GM18508 (cell line): ENCODE measurements around the gene SCAMP3.

Source experiments
- ATAC-seq: cut with Tn5 transposase; IDR thresholded peaks from one replicate; pipeline ENCODE4 v1.9.1; 2021; ENCODE audit warnings: moderate number of reproducible peaks; ENCODE audit not compliant: insufficient read depth, unreplicated experiment

Gene SCAMP3

DNA sequence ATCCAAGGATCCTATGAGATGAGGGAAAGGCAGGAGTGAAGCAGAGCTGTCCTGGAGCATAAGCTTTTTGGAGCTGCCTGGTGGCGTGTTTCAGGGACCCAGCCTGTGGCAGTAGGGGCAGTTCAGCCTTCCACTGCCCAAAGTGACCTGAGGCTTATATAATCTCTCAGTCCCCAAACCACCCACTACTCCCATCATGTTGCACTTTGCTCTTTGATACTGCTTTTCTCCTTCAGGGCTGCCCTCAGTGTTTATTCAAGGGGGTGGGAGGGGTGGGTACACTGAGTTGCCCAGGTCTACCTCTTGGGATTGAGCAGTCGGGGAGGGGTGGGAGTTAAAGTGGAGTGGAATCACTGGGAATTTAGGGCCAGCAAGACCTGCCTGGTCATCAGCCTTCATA is 24.4 kb upstream of the SCAMP3 start:
- no peak for ATAC-seq

DNA sequence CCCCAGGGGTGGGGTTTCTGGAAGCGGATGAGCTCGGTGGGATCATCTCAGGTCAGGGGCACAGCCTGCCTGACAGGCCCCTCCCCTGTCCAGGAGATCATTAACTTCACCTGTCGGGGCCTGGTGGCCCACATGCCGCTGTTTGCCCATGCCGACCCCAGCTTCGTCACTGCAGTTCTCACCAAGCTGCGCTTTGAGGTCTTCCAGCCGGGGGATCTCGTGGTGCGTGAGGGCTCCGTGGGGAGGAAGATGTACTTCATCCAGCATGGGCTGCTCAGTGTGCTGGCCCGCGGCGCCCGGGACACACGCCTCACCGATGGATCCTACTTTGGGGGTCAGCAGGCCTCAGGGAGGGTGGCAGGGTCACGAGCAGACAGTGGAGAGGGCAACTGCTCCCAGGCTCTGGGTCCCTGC is 23.5 kb upstream of the SCAMP3 start:
- ATAC-seq: no peak

DNA sequence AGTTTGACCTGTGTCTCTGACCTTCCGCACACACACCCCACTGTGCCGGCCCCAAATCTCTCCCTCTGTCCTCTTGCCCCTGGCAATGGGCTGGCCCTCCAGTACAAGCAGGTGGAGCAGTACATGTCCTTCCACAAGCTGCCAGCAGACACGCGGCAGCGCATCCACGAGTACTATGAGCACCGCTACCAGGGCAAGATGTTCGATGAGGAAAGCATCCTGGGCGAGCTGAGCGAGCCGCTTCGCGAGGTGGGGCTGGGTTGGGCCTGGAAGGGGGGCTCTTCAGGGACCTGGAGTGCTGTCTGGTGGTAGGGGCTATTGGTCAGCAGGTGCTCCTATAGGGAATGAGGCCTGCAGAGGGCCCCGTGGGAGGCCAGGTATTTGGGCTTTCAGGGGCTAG is 22.9 kb upstream of the SCAMP3 start:
- ATAC-seq: no peak

DNA sequence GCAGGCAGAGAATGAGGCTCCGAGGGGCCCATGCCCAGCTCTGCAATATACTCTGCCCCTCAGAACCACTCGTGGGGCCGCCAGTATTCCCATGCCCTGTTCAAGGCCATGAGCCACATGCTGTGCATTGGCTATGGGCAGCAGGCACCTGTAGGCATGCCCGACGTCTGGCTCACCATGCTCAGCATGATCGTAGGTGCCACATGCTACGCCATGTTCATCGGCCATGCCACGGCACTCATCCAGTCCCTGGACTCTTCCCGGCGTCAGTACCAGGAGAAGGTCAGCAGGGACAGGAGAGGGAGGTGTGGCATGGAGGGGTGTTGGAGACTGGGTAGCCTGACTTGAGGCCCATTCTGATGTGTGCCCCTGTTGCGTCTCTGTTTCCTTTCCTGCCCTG is 22.3 kb upstream of the SCAMP3 start:
- no peak for ATAC-seq

DNA sequence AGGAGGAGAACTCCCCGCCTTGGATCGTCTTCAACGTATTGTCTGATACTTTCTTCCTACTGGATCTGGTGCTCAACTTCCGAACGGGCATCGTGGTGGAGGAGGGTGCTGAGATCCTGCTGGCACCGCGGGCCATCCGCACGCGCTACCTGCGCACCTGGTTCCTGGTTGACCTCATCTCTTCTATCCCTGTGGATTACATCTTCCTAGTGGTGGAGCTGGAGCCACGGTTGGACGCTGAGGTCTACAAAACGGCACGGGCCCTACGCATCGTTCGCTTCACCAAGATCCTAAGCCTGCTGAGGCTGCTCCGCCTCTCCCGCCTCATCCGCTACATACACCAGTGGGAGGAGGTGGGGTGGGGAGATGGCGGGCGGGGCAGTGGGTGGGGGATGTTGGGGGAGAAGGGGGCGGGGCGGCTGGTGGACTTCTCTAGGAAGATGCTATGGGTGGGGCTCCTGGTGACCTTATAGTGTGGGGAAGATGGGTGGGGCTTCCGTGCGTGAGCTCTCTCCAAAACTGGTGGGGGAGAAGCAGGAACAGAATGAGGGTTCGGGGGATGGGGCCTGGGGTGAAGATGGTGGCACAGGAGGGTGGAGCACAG is 20.4 kb upstream of the SCAMP3 start:
- no peak for ATAC-seq

DNA sequence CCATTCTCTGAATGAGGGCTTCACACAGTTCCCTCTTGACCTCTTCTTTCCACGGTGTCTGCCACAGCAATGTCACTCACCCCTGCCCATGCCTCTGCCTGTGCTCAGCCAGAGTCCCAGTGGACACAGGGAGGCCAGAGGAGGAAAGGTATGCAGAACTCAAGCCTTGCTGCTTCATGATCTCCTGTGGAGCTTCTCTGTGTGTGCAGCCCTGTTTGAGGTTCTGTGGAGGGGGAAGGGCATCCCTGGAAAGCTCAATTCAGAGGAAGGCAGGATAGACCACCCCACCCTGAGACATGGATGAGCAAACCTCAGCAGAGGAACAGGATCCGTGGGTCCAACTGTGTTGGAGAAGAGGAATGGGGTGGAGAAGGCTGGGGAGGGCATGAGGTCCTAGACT is 17.1 kb upstream of the SCAMP3 start:
- ATAC-seq: no peak

GRCh38 chr1:155278689-155279160 is 16.6 kb upstream of the SCAMP3 start:
- ATAC-seq: no peak

GRCh38 chr1:155277902-155278688 is 15.9 kb upstream of the SCAMP3 start:
- no peak for ATAC-seq

GRCh38 chr1:155277070-155277901 is 15.1 kb upstream of the SCAMP3 start, which contains the start of gene HCN3:
TSS of gene HCN3 (plus strand) at chr1:155277463. CDS start at chr1:155277591, 128 bp downstream.
- peak; percentile 52 for ATAC-seq

DNA sequence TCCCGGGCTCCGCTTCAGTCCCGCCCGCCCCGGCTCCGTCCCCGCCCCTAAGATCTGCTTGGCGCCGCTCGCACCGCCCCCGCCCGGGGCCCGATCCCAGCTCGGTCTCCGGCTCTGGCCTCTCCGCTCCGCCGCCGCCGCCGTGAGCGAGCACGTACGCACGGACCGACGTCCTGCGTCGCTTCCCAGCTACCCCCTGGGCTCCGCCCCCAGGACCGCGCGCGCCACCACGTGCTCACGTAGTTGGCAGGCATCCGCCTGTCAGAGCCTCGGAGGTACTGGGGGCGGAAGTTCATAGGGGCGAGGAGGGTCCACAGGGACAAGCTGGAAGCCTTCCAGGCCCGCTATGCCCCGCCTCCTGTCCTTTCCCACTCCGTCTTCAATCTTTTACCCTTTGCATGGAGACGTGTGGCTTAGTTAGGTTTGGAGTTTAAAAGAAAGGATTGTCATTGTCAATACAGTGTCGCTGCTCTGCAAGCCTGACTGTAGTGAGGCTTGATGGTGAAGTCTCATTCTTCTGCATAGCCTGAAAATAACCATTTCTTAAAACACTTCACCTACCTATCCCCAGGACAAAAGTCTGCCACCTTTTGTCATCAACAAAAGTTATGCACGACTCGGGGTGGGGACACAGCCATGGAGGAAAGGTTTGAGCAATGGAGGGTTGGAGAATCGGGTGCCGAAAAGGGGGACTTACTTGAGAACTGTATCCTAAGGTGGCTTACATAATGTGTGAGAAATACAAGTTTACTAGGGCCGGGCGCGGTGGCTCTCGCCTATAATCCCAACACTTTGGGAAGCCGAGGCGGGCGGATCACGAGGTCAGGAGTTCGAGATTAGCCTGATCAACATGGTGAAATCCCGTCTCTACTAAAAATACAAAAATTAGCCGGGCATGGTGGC is 11.4 kb upstream of the SCAMP3 start, which contains the start of gene CLK2:
Gene CLK2, minus strand, starts transcription at position 162 of the 903 bp plus-strand sequence. CDS start 2,527 bp downstream, outside the sequence.
- ATAC-seq: no peak

- no peak for ATAC-seq
Observed at GRCh38 chr1:155272466-155273342, 10.5 kb upstream of the SCAMP3 start.

DNA sequence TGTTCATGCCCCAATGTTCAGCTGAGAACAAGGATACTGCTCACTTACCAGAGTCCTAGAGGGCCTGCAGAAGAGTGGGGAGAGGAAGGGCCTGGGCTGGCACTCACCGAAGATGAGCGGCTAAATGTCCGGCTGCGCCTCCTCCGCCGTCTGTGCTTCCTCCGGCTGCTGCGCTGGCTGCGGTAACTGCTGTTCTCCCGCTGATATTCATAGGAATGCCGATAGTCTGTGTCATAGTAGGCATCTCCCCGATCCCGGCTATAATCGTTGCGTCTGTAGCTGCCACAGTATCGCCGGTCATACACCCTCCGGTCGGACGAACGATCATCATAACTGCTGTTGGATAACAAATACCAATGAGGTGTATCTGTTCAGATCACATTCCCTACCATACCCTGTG is 7.2 kb upstream of the SCAMP3 start:
- ATAC-seq: no peak

DNA sequence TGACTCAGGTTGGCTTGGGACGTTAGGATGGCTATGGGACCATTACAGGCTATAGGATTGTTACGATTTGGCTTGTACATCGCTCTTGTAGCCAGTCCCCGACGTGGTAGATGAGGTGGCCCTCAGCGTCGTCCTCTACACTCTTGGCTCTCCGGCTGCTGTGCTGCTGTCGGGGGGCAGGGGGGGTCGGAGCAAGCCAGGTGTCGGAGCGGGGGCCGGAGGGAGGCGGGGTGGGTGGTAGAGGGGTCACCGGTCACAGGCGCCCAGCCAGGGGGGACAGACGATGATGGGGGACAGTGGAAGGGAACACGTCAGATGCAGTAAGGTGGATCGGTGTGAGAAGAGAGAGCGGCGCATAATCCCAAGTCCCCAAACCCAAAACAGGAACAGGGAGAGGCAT is 6.5 kb upstream of the SCAMP3 start:
- ATAC-seq: no peak

- no peak for ATAC-seq
Observed at GRCh38 chr1:155267373-155267772, 5.2 kb upstream of the SCAMP3 start.

DNA sequence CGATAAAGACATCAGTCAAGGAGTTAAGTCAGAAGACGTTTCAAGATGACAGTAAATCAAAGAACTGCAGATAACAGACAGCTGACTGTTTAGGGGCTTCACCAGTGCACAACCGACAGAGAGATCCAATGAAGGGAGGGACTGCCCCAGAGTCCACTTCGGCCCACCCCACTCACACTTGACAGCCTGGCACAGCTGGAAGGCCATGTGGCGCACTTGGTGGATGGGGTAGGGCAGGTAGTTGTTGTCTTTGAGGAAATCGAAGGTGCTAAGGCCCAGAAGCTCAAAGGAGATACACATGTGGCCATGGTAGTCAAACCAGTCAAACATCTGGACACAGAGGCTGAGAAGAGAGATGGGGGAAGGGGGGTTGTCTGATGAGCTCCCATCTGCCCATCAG is 4.4 kb upstream of the SCAMP3 start:
- ATAC-seq: no peak

DNA sequence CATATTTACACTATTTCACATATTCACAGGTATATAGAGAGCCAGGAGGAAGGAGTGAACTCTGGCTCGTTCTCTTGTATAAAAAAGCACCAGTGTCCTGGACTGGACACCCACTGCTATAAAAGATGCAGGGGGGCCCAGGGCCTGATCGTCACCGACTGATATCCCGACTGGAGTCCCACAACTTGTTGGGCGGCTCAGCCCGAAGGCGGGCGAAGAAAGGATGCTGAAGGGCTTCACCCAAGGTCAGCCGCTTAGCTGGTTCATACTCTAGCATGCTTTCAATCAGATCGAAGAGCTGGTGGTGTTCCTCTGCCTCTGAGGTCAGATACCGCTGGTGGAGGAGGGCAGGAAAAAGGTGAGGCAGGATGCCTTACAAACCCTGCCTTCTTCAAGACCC is 907 bp upstream of the SCAMP3 start:
- ATAC-seq: no peak

DNA sequence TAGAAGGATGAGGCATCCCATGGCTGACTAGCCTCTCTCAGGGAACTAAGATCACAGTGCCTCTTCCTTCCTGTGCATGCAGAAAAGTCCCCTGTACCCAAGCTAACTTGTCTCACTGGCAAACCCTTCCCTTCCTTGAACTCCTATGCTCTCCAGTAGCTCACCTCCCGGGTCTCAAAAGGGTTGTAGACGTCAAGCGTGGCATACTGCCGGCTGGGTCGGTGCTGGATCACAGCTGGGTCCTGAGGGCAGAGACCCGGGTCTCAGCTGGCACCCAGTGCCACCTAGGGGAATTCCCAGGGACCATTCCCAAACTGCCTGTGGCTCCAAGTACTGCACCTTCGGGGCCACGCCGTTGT is 688 bp downstream of the SCAMP3 start:
- ATAC-seq: no peak

- no peak for ATAC-seq
Observed at GRCh38 chr1:155260276-155260675, 1.9 kb downstream of the SCAMP3 start.
